ENCODE measurements around the gene SUGCT.
"Not testable (repeated sequence)": the region's sequence is repeated elsewhere in the genome, so short reads cannot be mapped to it uniquely, and the experiment has no call there.

Gene SUGCT

DNA sequence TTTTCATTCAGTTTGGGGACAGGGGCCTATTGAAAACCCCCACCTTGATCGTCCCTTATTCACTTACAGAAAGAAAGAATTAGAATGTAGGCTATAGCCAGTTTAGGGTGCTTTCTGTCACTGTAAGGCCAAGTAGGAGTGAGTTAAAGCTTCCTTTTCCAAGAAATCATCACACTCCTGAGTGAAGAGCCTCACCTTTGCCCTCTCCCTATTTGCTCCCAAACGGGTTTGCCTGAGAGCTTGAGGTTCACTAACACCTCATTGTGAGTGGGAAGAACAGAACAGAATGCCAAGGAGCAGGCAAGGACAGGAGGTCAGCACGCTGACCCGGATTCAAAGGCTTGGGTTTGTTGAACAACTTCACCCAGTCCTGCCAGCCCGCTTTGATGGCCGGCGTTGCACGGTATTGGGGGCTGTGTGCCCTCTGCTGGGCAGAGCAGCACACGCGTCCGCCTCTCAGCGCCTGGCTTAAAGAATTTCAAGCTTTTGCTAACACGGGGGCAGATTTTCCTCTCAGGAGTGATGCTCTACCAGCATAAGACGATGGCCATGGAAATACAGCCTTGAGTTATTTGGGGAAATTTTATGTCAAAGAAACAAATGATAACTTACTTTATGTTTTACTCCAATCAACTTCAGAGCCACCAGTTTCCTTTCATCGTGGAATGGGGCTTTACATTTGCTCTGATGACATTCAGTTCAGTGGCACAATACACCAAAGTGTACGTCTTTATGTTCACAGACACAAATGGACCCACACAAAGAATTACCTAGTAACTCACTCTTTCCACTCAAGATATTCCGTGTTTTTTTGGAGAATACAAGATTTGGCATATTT, 470.0 kb downstream of the SUGCT start:
- DNase-seq (ENCODE audit: low read depth in 2 of 2, low spot score in 1 of 2), result no peak

DNA sequence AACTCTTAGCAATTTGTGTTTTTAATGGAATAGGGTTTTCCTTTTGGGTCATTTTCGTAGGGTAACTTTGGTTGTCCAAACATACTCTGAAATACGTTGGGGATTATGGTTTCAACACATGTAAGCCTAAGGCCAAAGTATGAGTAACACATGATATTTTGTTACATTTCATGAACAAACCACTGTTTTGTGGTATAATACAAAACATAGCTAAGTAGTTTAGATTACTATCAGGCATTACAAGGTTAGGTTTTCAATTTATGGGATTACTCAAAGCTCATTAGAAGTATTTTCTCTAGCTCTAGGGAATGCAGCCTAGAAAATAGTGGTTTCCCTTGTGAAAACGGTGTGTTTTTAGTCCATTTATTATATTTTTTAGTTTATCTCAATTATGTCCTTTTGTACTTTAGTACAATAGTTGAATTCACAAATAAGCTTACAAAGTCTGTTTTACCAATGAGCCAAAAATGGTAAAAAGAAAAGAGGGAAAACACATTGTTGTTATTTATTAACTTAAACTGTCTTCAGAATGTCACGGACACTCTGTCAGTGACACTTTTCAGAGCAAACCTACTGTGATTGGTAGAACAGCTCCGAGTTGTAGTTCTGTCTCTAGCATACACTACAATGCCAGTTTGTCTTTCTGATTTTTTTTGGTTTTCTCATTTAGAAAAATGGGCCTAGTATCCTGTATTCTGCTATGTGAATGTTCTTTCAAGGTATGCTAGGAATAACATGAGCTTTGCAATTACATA, 473.7 kb downstream of the SUGCT start:
- DNase-seq (ENCODE audit: low read depth in 2 of 2, low spot score in 1 of 2), result no peak

DNA sequence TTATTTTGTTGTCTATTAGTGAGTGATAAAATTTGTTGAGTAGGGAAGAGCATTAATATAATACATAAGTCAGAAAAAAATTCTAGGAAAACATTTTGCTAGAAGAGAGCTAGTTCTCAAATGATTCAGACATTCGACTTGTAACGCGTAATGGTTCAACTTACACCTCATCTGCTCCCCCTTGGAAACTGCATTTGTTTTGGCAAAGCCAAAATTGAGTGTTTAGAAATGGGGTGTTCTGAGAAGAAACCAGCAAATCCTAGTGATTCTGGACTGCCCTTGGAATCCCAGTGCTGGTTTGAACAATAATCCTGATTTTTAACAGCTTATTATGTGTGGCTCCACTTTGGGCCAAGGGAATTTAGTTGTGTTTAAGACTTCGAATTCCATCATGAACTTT, 475.7 kb downstream of the SUGCT start:
- DNase-seq (ENCODE audit: low read depth in 2 of 2, low spot score in 1 of 2), result no peak

DNA sequence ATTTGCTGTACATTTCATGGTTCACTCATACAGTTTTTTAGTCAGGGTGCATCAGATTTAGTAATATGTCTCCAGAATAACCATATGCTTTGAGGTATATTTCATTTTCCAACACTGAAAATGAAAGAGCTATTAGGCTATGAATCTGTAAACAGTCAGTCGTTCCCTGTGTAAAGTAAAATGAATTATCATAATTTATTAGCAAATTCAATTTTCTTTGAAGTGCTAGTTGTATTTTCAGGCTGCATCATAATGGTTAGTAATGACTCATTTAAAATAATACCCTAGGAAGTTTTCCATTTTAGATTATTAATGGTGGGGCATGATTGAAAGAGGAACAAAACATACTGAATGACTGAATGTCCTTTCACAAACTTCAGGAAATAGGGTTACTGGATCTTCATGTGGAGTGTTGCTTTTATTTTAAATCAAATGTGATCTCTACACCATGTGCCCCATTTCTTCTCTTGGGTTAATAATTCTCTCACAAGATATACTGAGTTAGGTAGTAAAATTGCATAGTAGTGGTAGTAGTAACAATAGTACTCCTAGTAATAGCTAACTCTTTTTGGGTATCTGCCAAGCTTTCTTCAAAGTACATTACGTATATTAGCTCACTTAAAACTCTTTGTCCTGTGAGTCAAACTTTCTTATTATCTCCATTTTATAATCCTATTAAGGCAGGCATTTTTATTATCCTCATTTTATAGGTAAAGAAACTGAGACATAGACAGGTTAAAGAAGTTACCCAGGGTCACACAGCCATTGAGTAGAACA, 476.5 kb downstream of the SUGCT start:
- no peak for DNase-seq (ENCODE audit: low read depth in 2 of 2, low spot score in 1 of 2)

DNA sequence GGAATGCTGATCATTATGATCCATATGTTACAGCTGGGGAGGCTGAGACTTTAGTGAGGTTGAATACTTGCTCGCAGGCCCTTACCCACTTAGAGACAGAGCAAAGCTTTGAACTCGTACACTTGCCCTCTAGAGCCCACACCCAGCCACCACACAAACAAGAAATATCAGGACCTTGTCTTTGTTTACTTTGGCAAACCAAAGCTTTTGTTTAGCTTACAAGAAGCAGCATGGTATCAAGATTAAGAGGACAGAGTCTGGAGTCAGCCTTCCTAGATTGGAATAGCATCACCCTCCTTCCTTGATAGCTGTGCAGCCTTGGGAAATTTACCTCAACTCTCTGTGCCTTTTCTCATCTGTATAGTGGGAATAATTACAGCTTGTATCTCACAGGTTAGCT, 477.5 kb downstream of the SUGCT start:
- no peak for DNase-seq (ENCODE audit: low read depth in 2 of 2, low spot score in 1 of 2)

DNA sequence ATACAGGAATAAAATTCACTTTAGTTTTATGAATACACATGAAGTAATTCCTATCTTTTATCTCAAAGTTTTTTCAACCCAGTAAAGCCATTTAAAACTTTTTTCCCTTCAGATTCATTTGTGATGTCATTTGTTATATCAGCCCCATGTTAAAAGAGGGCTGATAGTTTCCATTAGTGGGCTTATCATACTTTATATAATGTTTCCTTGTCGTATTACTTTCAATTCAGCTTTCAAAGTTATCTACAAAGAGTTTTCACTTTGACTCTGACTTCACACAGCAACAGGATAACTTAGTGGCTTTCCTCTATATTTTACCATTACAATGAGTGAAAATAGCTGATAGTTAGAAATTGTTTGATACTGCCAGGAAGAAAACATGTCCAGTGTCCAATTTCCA, 484.8 kb downstream of the SUGCT start:
- DNase-seq (ENCODE audit: low read depth in 2 of 2, low spot score in 1 of 2), result no peak

DNA sequence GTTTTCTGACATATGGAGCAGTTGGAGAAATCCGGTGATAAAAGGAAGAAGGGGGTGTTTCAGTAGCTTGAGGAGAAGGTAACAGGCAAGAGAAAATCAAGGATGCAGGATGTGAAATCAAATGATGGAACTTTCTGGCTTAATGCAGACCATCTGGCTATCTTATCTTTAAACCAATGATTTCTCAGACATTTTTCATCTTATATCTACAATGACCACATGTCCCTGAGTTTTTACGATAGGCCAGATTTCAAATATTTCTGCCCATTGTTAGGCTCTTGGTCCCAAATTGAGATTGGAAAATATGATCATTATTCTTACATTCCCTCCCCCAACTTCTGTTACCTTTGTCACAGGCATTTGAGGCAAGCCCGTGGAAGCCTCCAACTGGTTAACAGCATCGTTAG, 486.8 kb downstream of the SUGCT start:
- no peak for DNase-seq (ENCODE audit: low read depth in 2 of 2, low spot score in 1 of 2)

DNA sequence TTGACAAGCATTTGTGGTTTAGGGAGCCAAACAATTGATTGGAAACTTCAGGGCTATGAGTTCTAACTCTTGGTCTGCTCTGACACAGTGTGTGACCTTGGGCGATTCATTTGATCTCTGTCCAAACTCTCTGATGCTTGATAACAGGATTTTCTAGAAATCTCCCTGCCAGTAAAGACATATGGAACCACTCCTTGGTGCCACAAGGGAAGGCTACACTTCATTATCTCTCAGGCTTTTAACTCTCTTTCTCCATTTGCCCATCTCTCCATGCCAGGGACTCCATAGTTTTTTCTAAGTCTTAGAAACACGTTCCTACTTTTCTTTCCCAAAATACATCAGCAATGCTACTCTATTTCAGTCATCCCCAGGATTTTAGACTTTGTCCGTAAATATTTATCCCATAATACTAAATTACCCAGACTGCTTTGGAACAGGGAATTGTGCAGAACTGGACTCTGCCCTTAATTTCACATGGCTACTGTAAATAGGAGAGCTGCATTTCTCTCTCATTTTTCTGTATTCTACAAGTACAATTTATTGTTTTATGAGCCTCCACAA, 488.2 kb downstream of the SUGCT start:
- DNase-seq (ENCODE audit: low read depth in 2 of 2, low spot score in 1 of 2), result no peak

DNA sequence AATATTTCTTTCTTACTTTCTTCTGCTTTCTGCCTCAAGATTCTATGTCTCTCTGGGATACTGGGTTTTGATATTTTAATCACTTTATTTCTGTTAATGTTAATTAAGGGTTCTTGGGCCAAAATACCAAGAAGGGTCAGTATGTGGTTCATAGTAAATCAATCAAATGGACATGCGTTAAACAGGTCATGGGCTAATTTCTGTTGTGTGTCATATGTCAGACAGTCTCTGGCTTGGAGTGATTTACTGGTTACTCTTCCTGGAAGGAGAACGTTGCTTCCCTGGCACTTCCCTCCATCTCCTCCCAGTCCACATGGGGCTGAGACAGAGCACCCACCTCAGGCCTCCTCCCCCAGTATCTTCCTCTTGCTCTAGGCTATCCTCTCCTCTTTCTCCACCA, 489.1 kb downstream of the SUGCT start:
- no peak for DNase-seq (ENCODE audit: low read depth in 2 of 2, low spot score in 1 of 2)

DNA sequence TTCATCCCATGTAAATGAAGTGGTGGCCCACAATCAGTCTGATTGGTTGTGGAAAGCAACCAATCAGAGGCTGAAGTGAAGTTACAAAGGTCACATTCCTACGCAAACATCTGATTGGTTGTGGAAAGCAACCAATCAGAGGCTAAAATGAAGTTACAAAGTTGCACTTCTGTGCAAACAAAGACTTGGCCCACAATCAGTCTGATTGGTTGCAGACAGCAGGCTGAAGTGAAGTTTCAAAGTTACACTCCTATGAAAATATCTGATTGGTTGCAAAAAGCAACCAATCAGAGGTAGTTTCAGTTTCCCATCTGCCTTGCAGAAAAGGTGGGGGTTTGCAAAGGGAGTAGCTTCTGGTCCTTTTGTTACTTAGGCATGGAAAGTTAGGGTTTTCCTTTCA, 492.6 kb downstream of the SUGCT start:
- not testable (repeated sequence) for DNase-seq (ENCODE audit: low read depth in 2 of 2, low spot score in 1 of 2)

DNA sequence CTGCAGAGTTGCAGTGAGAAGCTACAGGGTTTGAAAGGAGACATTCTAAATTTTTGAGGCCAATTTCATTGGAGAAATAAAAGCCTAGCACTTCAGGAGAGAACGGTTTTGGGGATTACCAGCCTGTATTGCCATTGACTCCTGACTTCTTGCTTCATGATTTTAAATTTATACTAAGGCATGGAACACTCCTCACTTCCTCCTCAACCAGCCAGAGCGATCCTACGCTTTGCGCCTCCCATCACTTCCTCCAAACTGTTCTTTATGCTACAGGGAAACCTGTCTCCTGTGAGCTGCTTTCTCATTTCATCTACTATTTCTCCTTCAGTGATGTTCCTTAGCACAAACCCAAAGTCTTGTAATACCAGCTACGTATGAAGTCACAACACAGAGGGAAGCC, 495.1 kb downstream of the SUGCT start:
- DNase-seq (ENCODE audit: low read depth in 2 of 2, low spot score in 1 of 2), result no peak

DNA sequence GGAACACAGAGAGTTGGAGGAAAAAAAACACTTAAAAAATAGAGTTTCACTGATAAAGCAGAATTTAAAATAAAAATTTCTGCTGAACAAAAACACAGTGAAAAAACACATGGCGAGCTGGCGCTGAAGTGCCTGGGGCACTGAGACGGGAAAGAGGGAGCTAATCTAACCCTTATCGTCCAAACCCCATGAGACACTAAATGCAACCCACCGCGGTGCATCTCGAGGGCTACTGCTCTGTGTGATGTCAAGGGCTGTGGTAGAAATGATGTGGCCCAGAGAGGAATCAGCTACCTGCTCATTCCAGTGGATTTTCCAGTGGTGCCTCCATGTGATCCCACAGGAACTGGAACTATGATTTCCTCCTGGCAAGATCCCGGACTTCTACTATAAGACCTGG, 499.3 kb downstream of the SUGCT start:
- no peak for DNase-seq (ENCODE audit: low read depth in 2 of 2, low spot score in 1 of 2)

DNA sequence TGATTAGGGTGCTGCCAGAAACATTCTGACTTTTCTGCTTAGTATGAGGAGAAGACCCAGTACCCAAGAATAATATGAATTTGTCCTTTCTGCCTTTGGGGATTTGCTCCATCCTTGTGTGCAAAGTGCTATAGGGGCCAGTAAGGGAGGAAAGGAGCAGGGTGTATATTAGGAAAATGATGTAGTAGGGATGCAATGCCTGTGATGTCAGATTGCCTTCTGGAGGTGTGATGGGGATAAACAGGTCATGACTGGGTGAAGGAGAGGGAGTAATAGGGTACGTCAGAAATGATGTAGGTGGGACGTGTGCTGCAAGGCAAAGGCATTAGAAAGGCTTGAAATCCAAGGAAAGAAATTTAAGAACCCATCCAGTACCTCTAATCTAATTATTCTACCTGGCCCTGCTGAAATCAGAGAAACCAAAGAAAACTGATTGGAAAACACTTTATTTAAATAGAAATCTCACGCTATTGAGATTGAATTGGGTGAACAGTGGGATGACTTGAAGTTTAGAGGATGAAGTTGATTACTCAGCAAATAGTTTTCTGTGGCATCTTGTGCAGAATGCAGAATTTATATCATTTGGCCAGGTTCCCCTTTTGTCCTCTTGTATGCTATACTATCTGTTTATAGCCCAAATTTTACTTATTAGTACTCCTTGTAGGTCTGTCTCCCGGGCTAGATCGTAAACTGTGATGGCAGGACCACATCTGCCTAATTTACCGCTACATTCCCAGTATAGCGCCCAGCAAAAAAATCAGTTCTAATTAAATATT, 503.9 kb downstream of the SUGCT start:
- DNase-seq (ENCODE audit: low read depth in 2 of 2, low spot score in 1 of 2), result no peak

DNA sequence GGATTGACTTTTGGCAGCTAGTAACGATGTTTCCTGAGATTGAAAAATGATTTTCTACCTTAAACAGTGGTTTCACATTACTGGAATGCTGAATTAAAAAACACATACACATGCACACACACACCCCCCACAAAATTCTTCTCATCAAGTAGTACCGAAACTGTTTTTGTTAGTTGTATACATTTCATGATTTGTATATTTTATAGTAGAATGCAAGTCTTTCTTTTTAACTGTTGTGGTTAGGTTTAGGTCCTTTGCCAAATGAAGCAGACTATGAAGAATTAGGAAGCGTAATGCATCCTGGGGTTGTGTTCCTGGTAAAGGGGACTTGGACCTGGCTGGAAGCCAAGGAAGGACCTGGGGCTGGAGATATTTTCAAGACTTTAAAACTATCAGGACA, 505.8 kb downstream of the SUGCT start:
- DNase-seq (ENCODE audit: low read depth in 2 of 2, low spot score in 1 of 2), result no peak

DNA sequence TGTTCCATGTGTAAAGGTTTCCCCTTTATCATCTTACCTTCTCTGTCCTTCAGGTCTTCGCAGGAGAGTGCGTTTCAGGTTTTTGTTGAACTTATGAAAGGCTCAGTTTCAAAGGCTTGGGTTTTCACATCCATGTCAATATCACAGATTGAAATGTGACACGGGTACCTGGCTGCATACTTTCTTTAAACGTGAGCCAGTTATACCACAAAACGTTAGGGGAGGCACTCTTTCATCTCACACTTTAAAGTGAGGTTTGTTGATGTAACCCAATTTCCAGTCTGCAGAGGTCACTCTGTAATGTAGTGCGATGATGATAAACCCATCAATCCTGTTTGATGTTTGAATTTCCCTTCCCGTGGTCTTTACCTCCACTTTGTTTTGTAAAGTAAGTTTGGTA, 506.9 kb downstream of the SUGCT start:
- DNase-seq (ENCODE audit: low read depth in 2 of 2, low spot score in 1 of 2), result no peak

DNA sequence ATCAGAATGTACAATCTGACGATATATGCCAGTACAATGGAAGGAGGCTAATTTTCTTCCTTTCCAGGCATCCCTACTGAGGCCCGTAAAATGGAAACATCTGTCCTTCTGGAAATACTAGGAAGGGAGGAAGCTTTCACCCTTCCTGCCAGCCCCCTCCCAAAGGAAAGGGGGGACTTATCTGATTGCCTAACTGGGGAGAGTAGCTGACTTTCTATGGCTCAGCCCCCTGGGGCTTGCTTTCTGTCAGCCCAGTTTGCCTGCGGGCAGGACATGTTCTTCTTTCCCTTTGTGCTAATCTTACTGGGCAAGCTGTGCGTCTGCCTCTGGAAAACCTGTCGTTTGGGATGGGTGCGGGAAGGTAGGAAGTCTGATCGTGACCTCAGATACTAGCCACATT, 508.9 kb downstream of the SUGCT start:
- no peak for DNase-seq (ENCODE audit: low read depth in 2 of 2, low spot score in 1 of 2)

DNA sequence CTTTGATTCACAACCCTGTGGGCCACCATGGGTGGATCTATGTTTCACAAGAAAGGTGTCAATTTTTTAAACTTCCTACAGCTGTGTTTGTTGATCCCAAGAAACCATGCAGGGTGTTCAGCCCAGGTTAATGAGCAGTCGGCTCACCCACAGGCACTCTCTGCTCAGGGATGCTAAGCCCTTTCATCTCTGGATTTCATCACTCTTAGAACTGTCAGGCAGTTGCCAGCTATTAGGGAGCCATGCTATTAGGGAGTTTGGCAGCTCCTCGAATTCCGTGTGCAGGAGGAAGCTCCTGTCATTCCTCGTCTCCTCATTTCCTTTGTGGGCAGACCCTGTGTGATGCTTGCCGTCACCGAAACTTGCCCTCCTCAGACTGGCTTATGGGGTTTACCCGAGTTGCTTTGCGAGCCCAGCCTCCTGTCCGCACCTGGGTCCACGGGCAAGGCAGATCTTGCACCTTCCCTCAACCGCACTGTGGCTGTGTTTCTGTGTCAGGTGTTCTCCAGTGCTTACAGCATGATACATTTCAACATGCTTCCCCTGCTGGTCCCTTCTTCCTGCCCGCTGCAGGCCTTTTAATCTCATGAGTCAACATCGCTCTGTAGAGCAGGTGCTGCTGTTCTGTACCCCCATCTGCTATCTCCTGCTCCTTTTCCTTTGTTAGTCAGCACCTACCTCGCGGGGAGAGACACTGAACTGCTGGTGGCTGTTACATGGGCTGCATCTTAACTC, 509.8 kb downstream of the SUGCT start:
- no peak for DNase-seq (ENCODE audit: low read depth in 2 of 2, low spot score in 1 of 2)

DNA sequence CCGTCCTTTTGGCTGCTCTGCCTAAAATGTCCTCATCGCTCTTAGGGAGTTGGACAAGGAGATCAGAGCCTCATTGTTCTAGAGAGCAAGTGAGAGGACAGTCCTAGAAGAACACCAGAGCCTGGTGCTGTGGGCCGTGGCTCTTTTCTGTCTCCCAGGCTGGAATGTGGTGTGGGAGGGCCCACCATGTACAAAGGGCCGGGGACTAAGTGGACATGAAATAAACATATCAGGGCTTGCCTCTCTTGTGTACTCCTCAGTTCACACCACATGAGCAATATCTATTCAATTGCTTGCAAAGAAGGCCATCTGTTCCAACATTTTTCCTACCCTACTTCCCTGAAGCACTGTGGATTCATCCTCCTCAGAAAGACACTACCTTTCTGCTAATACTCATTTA, 510.4 kb downstream of the SUGCT start:
- DNase-seq (ENCODE audit: low read depth in 2 of 2, low spot score in 1 of 2), result no peak

DNA sequence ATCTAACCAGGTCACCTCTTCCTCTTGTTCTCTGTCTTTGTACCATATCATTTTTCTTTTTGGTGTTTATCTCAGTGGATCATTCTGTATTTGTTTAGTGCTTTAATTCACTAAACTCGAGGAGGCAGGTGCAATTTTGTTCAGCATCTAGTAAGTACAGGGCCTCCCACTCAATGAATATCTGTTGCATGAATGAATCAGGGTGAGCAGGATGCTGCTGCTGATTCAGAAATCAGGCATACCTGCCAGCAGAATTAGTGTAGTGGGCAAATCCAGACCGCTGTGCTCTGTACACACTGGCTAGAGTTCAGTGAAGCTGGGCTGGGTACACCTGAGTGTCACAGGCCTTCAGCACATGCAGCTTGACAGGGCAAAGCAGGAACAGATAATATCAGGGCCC, 511.9 kb downstream of the SUGCT start:
- DNase-seq (ENCODE audit: low read depth in 2 of 2, low spot score in 1 of 2), result no peak

DNA sequence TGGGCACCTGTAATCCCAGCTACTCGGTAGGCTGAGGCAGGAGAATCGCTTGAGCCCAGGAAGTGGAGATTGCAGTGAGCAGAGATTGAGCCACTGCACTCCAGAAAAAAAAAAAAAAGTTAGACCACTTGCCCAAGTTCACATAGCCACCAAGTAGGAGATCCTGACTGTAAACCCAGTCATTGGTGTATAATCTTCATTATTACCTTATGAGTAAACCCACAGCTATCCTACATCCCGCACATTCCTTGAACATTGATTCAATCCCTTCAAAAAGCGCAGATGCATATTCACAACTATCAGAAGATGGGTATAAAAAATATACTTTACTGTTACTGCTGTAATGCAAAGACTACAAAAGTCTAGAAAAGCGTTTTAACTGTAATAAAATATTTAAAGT, 512.9 kb downstream of the SUGCT start:
- DNase-seq (ENCODE audit: low read depth in 2 of 2, low spot score in 1 of 2), result no peak

Measured in stimulated activated CD8-positive, alpha-beta memory T cell treated with anti-CD3 and anti-CD28 coated beads, Interleukin-4, amount 100 ng/mL, for 4 hours (primary cell).